A673 (cell line): ENCODE results near the gene ANP32B.

Experiments used
- CTCF ChIP-seq: fragments of 300-800, 200-600 bp; sonication (generic); conservative IDR thresholded peaks from 2 replicates; pipeline ENCODE4 v1.5.1; 2017; ENCODE audit warnings: low read depth, mild to moderate bottlenecking, antibody characterized with exemption, low read length, moderate library complexity, mixed read lengths
- EZH2 ChIP-seq: fragments of 200-600 bp; sonication (generic); IDR thresholded peaks from 2 replicates; pipeline ENCODE4 v1.6.1; 2017; ENCODE audit warnings: borderline replicate concordance, low read depth, mild to moderate bottlenecking, mixed read lengths, antibody characterized with exemption, low read length; ENCODE audit not compliant: poor library complexity, severe bottlenecking

- no peak for TF ChIP-seq CTCF
- no peak for TF ChIP-seq EZH2
Observed at GRCh38 chr9:97959585-97959984, 23.6 kb upstream of the ANP32B start.
